IMR-90 (cell line): Measurements from ENCODE around the gene DUSP14. TPM values are rescaled to one million over a fixed set of nuclear protein-coding genes. Genes with fewer than 3 reads are reported as not detected.

Experiments used
- ATAC-seq: fragments of 200-7000 bp; cut with Tn5 transposase; 2 replicates; pipeline ENCODE4 v1.9.1; 2020; ENCODE audit warnings: low read depth, mild to moderate bottlenecking, moderate library complexity
- BruUV-seq: library from RNA; stranded (reverse); fragments of 400-500 nt; replicated peaks from 2 replicates; lab custom pipeline; 2021; lab: Mats Ljungman, UMichigan
- CTCF ChIA-PET: fragments of 300-600 bp; formaldehyde crosslinking; extraction: SDS; loops from one replicate; lab custom pipeline; 2021; ENCODE audit warnings: antibody characterized with exemption; lab: Yijun Ruan, JAX
- POLR2A ChIA-PET: fragments of 300-600 bp; sonication (Branson Sonifier 250); formaldehyde crosslinking; loops from one replicate; lab custom pipeline; 2022; ENCODE audit warnings: antibody characterized with exemption; ENCODE audit not compliant: unreplicated experiment; lab: Charles Lee
- DNase-seq: peaks from one replicate; pipeline ENCODE4 v3.0.0; 2013
- H2AFZ ChIP-seq: replicated peaks from 2 replicates; pipeline ENCODE3; 2013; ENCODE audit warnings: low read length, mild to moderate bottlenecking; ENCODE audit not compliant: poor library complexity
- H2AK5ac ChIP-seq: 2 replicates; pipeline ENCODE4 v1.6.1; 2013; ENCODE audit warnings: low read depth, low read length, inconsistent platforms
- H2AK9ac ChIP-seq: replicated peaks from 2 replicates; pipeline ENCODE3; 2013; ENCODE audit warnings: mild to moderate bottlenecking, low read depth, low read length, moderate library complexity; ENCODE audit not compliant: poor library complexity
- H2BK120ac ChIP-seq: 2 replicates; pipeline ENCODE4 v1.6.1; 2013; ENCODE audit warnings: low read depth, low read length, inconsistent platforms
- H2BK15ac ChIP-seq: 3 replicates; pipeline ENCODE4 v1.6.1; 2013; ENCODE audit warnings: low read depth, low read length, inconsistent platforms
- H2BK20ac ChIP-seq: 2 replicates; pipeline ENCODE4 v1.6.1; 2013; ENCODE audit warnings: low read depth, mild to moderate bottlenecking, inconsistent platforms, low read length, moderate library complexity
- H2BK5ac ChIP-seq: 2 replicates; pipeline ENCODE4 v1.6.1; 2013; ENCODE audit warnings: mild to moderate bottlenecking, low read depth, low read length, inconsistent platforms; ENCODE audit not compliant: poor library complexity, severe bottlenecking
- H3K14ac ChIP-seq: replicated peaks from 2 replicates; pipeline ENCODE4 v1.6.1; 2013; ENCODE audit warnings: low read depth, low read length, inconsistent platforms
- H3K18ac ChIP-seq: 2 replicates; pipeline ENCODE4 v1.6.1; 2013; ENCODE audit warnings: low read depth, low read length, control low read depth
- H3K23ac ChIP-seq: 2 replicates; pipeline ENCODE4 v1.6.1; 2013; ENCODE audit warnings: low read depth, low read length, inconsistent platforms
- H3K27ac ChIP-seq: 2 replicates; pipeline ENCODE4 v1.5.1; 2013; ENCODE audit warnings: mild to moderate bottlenecking, control low read depth, low read length; ENCODE audit not compliant: insufficient read depth
- H3K27me3 ChIP-seq: 2 replicates; pipeline ENCODE4 v1.6.1; 2013; ENCODE audit warnings: low read length; ENCODE audit not compliant: control insufficient read depth, insufficient read depth
- H3K36me3 ChIP-seq: 2 replicates; pipeline ENCODE4 v1.6.1; 2013; ENCODE audit warnings: low read length, mixed read lengths; ENCODE audit not compliant: control insufficient read depth, insufficient read depth
- H3K4ac ChIP-seq: 2 replicates; pipeline ENCODE4 v1.6.1; 2013; ENCODE audit warnings: low read depth, low read length, inconsistent platforms
- H3K4me1 ChIP-seq: 2 replicates; pipeline ENCODE4 v1.6.1; 2013; ENCODE audit warnings: low read length, mixed read lengths; ENCODE audit not compliant: control insufficient read depth, insufficient read depth
- H3K4me2 ChIP-seq: 2 replicates; pipeline ENCODE4 v1.6.1; 2013; ENCODE audit warnings: low read depth, mild to moderate bottlenecking, control low read depth, low read length, moderate library complexity
- H3K4me3 ChIP-seq: 2 replicates; pipeline ENCODE4 v1.5.1; 2013; ENCODE audit warnings: low read depth, mild to moderate bottlenecking, control low read depth, low read length, moderate library complexity; ENCODE audit not compliant: insufficient read depth
- H3K56ac ChIP-seq: 2 replicates; pipeline ENCODE4 v1.6.1; 2013; ENCODE audit warnings: low read length, inconsistent platforms; ENCODE audit not compliant: insufficient read depth; ENCODE audit errors: extremely low read depth
- H3K79me1 ChIP-seq, 2 experiments: 2 replicates each; pipeline ENCODE4 v1.6.1; 2013; ENCODE audit warnings: low read length in 2 of 2, inconsistent platforms in 1 of 2, low read depth in 1 of 2
- H3K9ac ChIP-seq: 2 replicates; pipeline ENCODE4 v1.6.1; 2013; ENCODE audit warnings: low read depth, low read length, control low read depth
- H3K9me1 ChIP-seq: 2 replicates; pipeline ENCODE4 v1.6.1; 2013; ENCODE audit warnings: low read length, inconsistent platforms; ENCODE audit not compliant: insufficient read depth
- H3K9me3 ChIP-seq: 2 replicates; pipeline ENCODE4 v1.6.1; 2013; ENCODE audit warnings: low read length; ENCODE audit not compliant: control insufficient read depth, insufficient read depth
- H4K20me1 ChIP-seq: 2 replicates; pipeline ENCODE4 v1.6.1; 2013; ENCODE audit warnings: low read length, inconsistent platforms; ENCODE audit not compliant: insufficient read depth
- H4K5ac ChIP-seq: 2 replicates; pipeline ENCODE4 v1.6.1; 2013; ENCODE audit warnings: mild to moderate bottlenecking, low read depth, low read length, control low read depth
- H4K8ac ChIP-seq, 2 experiments: 2 replicates each; pipeline ENCODE4 v1.6.1; 2013; ENCODE audit warnings: low read depth in 2 of 2, low read length in 2 of 2, control low read depth in 1 of 2, inconsistent platforms in 1 of 2
- H4K91ac ChIP-seq: 2 replicates; pipeline ENCODE4 v1.6.1; 2013; ENCODE audit warnings: low read depth, low read length, inconsistent platforms; ENCODE audit not compliant: insufficient read depth
- BHLHE40 ChIP-seq: fragments of 150-350 bp; IDR thresholded peaks from 2 replicates; pipeline ENCODE4 v1.6.1; 2016; ENCODE audit warnings: mild to moderate bottlenecking, low read depth, low read length
- CEBPB ChIP-seq: IDR thresholded peaks from 2 replicates; pipeline ENCODE4 v1.6.1; 2012; ENCODE audit warnings: low read depth, low read length, improper control_type of control experiment
- FOS ChIP-seq: fragments of 150-350 bp; IDR thresholded peaks from 2 replicates; pipeline ENCODE4 v1.6.1; 2016; ENCODE audit warnings: low read depth, low read length
- MAFK ChIP-seq: IDR thresholded peaks from 2 replicates; pipeline ENCODE4 v1.6.1; 2012; ENCODE audit warnings: low read depth, low read length, improper control_type of control experiment
- MXI1 ChIP-seq: IDR thresholded peaks from 2 replicates; pipeline ENCODE4 v1.6.1; 2012; ENCODE audit warnings: low read depth, mild to moderate bottlenecking, low read length, moderate library complexity, borderline replicate concordance
- POLR2A ChIP-seq: IDR thresholded peaks from 2 replicates; pipeline ENCODE4 v1.6.1; 2012; ENCODE audit warnings: mild to moderate bottlenecking, low read depth, low read length
- RAD21 ChIP-seq: IDR thresholded peaks from 2 replicates; pipeline ENCODE4 v1.6.1; 2012; ENCODE audit warnings: low read length, improper control_type of control experiment
- RCOR1 ChIP-seq: IDR thresholded peaks from 2 replicates; pipeline ENCODE4 v1.6.1; 2012; ENCODE audit warnings: mild to moderate bottlenecking, low read length, improper control_type of control experiment; ENCODE audit not compliant: insufficient replicate concordance
- RFX5 ChIP-seq: IDR thresholded peaks from 2 replicates; pipeline ENCODE4 v1.8.0; 2012; ENCODE audit warnings: low read depth, mild to moderate bottlenecking, low read length, moderate library complexity
- SMC3 ChIP-seq: fragments of 150-350 bp; IDR thresholded peaks from 2 replicates; pipeline ENCODE4 v1.6.1; 2016; ENCODE audit warnings: low read depth, mild to moderate bottlenecking, antibody characterized with exemption, low read length, moderate library complexity
- WGBS, 2 experiments: methylation state at CpG; one replicate each; pipeline versions ENCODE4 v1.1.5 to v1.1.7; 2013; ENCODE audit warnings: missing lambda C conversion rate in 2 of 2; ENCODE audit not compliant: insufficient read length in 1 of 2; ENCODE audit errors: extremely low coverage in 2 of 2; 5-methylcytosine and 5-hydroxymethylcytosine counted together
- dilution Hi-C: fragments of 300-500 bp; cut with HindIII; formaldehyde crosslinking; loops from one replicate; pipeline ENCODE4 v1.14.3; 2018; ENCODE audit warnings: low sequenced_read_pairs; ENCODE audit not compliant: unreplicated experiment
- in situ Hi-C: fragments of 300-500 bp; cut with MboI; formaldehyde crosslinking; loops from 3 replicates; pipeline ENCODE4 v1.14.3; 2019; ENCODE audit warnings: low sequenced_read_pairs, inconsistent platforms, mixed read lengths
- intact Hi-C: fragments of 100-400 bp; cut with micrococcal nuclease; formaldehyde crosslinking; loops from 2 replicates; pipeline ENCODE4 v1.10.0; 2022
- polyA plus RNA-seq, 3 experiments: library from polyadenylated mRNA; depleted of rRNA; stranded (reverse); fragments of >200 nt; gene quantifications; 2 replicates each; pipeline ENCODE4 v1.2.3, GENCODE V29; 2012; ENCODE audit warnings: low replicate concordance in 1 of 3
- total RNA-seq: library from RNA; depleted of rRNA; stranded (reverse); fragments of >200 nt; gene quantifications from 2 replicates; pipeline ENCODE4 v1.2.3, GENCODE V29; 2012
- TF ChIP-seq, protein P1 (sequence below): conservative IDR thresholded peaks from 2 replicates; pipeline ENCODE4 v1.5.1; 2012; ENCODE audit warnings: mild to moderate bottlenecking, low read depth, low read length, improper control_type of control experiment
- TF ChIP-seq, protein P2 (sequence below): fragments of 150-350 bp; IDR thresholded peaks from 2 replicates; pipeline ENCODE4 v1.6.1; 2017; ENCODE audit warnings: mild to moderate bottlenecking, antibody characterized with exemption, low read length, low read depth

The DUSP14 gene
- total and polyA plus RNA-seq, 2 of the 4 experiments (the other 2 are of a cell fraction), result 97.5 to 127 TPM

DNA sequence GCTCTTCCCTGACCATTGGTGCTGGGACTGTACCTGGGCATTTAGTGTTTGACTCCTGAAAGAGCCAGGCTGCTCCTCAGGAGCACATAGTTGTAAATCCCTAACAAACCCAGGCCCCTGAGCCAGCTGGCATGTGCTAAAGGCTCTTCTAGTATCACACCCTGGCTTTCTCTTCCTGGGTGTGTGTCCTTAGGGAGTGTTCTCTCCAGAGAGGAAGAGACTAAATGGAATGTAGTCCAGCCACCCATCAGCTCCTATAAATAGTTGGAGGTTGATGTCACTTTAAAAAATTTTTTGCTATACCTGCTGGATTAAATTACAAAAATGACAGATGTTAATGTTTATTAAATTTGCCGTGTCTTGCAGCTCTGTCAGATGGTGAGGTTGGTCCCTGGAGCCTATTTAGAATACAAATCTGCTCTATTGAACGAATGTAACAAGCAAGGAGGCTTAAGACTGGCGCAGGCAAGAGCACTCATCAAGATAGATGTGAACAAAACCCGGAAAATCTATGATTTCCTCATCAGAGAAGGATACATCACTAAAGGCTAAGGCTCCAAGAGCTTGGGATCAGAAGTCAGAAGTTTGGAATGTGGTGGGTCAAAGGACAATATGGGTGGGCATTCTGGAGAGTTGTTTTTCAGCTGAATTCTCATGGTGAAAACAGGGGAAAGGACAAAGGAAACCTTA, 13.1 kb upstream of the DUSP14 start:
- Histone ChIP-seq H3K4me2 (no peak overlapping the region), H3K9me3 (no peaks in the 10 kb centered on the region), H3K4me1 (peaks cover 5% of the 10 kb centered on the region), H4K20me1 (no peaks in the 10 kb centered on the region), H3K14ac (peak overlapping the region; percentile 58), H4K8ac (peak overlapping the region; percentile 30 to 54; a peak in 3 of 4 replicates), H2AK9ac (peak overlapping the region; percentile 0), H2AFZ (no peak overlapping the region), H2BK15ac (peak overlapping the region; percentile 64; the same call in 1 of the 3 replicates), H2BK5ac (peak overlapping the region; percentile 8), H3K27ac (peak overlapping the region; percentile 36; the same call in 1 of the 2 replicates), H3K4me3 (no peak overlapping the region), H3K36me3 (peaks cover 18% of the 10 kb centered on the region), H2BK120ac (peak overlapping the region; percentile 80), H3K23ac (peak overlapping the region; percentile 54), H3K27me3 (no peaks in the 10 kb centered on the region), H4K91ac (0 out of 2 replicates have a peak overlapping the region, but pooled peaks have one; percentile 2), H2BK20ac (peak overlapping the region; percentile 40), H2AK5ac (peak overlapping the region; percentile 23), H3K79me1 (peaks cover 0 to 12% of the 10 kb centered on the region in 2 experiments; a peak in 3 of 4 replicates), H3K9ac (no peak overlapping the region), H3K56ac (no peak overlapping the region), H3K4ac (peak overlapping the region; percentile 81), H4K5ac (peak overlapping the region; percentile 12; the same call in 1 of the 2 replicates), H3K18ac (no peak overlapping the region), H3K9me1 (peaks cover 5% of the 10 kb centered on the region; the same call in 1 of the 2 replicates)
- WGBS, 2 experiments, result 69% methylated on average over 2 of the region's 4 CpGs; no CpG with 5 or more reads in 1 of the 2 experiments
- POLR2A ChIA-PET, result interaction anchor here (0.6 kb wide), 1 partner anchor 13 kb away, joined by 3 read pairs; the partner anchor contains the start of gene DUSP14
- BruUV-seq, result no TSS peak
- dilution Hi-C loops (no loop called here), intact Hi-C loops (no loop called here), in situ Hi-C loops (no loop called here)
- ATAC-seq (peak; percentile 72), DNase-seq (peak; percentile 55)
- TF ChIP-seq FOS (no peak), CEBPB (no peak), RFX5 (no peak), BHLHE40 (no peak), SMC3 (no peak), RAD21 (no peak), RCOR1 (no peak), MXI1 (no peak), POLR2A (no peak), MAFK (no peak)
- TF ChIP-seq, protein P1, sequence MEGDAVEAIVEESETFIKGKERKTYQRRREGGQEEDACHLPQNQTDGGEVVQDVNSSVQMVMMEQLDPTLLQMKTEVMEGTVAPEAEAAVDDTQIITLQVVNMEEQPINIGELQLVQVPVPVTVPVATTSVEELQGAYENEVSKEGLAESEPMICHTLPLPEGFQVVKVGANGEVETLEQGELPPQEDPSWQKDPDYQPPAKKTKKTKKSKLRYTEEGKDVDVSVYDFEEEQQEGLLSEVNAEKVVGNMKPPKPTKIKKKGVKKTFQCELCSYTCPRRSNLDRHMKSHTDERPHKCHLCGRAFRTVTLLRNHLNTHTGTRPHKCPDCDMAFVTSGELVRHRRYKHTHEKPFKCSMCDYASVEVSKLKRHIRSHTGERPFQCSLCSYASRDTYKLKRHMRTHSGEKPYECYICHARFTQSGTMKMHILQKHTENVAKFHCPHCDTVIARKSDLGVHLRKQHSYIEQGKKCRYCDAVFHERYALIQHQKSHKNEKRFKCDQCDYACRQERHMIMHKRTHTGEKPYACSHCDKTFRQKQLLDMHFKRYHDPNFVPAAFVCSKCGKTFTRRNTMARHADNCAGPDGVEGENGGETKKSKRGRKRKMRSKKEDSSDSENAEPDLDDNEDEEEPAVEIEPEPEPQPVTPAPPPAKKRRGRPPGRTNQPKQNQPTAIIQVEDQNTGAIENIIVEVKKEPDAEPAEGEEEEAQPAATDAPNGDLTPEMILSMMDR, result no peak
- TF ChIP-seq, protein P2, sequence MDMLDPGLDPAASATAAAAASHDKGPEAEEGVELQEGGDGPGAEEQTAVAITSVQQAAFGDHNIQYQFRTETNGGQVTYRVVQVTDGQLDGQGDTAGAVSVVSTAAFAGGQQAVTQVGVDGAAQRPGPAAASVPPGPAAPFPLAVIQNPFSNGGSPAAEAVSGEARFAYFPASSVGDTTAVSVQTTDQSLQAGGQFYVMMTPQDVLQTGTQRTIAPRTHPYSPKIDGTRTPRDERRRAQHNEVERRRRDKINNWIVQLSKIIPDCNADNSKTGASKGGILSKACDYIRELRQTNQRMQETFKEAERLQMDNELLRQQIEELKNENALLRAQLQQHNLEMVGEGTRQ, result no peak
- CTCF ChIA-PET, result interaction anchor here (1.1 kb wide), 1 partner anchor 14 kb away, joined by 3 read pairs; no protein-coding TSS in a partner anchor
